PC-3 (cell line): ENCODE data around the gene NRARP. TPM values are rescaled to one million over a fixed set of nuclear protein-coding genes. Genes with fewer than 3 reads are reported as not detected.

Experiments used
- ATAC-seq: fragments of 200-7000 bp; cut with Tn5 transposase; 2 replicates; pipeline ENCODE4 v1.9.1; 2020; ENCODE audit warnings: mild to moderate bottlenecking, moderate library complexity
- BruUV-seq: library from RNA; stranded (reverse); fragments of 400-500 nt; replicated peaks from 2 replicates; lab custom pipeline; 2021; lab: Mats Ljungman, UMichigan
- CTCF ChIA-PET: fragments of 300-600 bp; sonication (Branson Sonifier 250); formaldehyde crosslinking; loops from one replicate; lab custom pipeline; 2022; ENCODE audit warnings: antibody characterized with exemption; lab: Charles Lee
- POLR2A ChIA-PET: fragments of 300-600 bp; sonication (Branson Sonifier 250); formaldehyde crosslinking; loops from one replicate; lab custom pipeline; 2022; ENCODE audit warnings: antibody characterized with exemption; ENCODE audit not compliant: unreplicated experiment; lab: Charles Lee
- DNase-seq: peaks from one replicate; pipeline ENCODE4 v3.0.0-alpha.2; 2015
- H2AFZ ChIP-seq: fragments of 300-600 bp; sonication (generic); 2 replicates; pipeline ENCODE4 v1.6.0; 2016; ENCODE audit warnings: antibody characterized with exemption, low read length
- H3F3A ChIP-seq: fragments of 300-600 bp; sonication (generic); one replicate; pipeline ENCODE4 v1.6.0; 2017; ENCODE audit warnings: antibody characterized with exemption, low read length, control low read depth, mild to moderate bottlenecking; ENCODE audit not compliant: unreplicated experiment
- H3K27ac ChIP-seq: fragments of 300-600 bp; sonication (generic); 2 replicates; pipeline ENCODE4 v1.5.1; 2016; ENCODE audit warnings: mild to moderate bottlenecking, low read length
- H3K27me3 ChIP-seq: fragments of 300-600 bp; sonication (generic); 2 replicates; pipeline ENCODE4 v1.6.1; 2016; ENCODE audit warnings: low read length, mixed read lengths
- H3K36me3 ChIP-seq: fragments of 300-600 bp; sonication (generic); 2 replicates; pipeline ENCODE4 v1.6.1; 2016; ENCODE audit warnings: low read depth, mixed run types, low read length, mixed read lengths
- H3K4me1 ChIP-seq: fragments of 300-600 bp; sonication (generic); 2 replicates; pipeline ENCODE4 v1.5.1; 2016; ENCODE audit warnings: low read length; ENCODE audit not compliant: insufficient read depth
- H3K4me2 ChIP-seq: fragments of 300-600 bp; sonication (generic); 2 replicates; pipeline ENCODE4 v1.6.0; 2016; ENCODE audit warnings: low read length
- H3K4me3 ChIP-seq: fragments of 300-600 bp; sonication (generic); 2 replicates; pipeline ENCODE4 v1.5.1; 2016; ENCODE audit warnings: mild to moderate bottlenecking, low read length, mixed read lengths
- H3K79me2 ChIP-seq: fragments of 300-600 bp; sonication (generic); 2 replicates; pipeline ENCODE4 v1.6.1; 2017; ENCODE audit warnings: low read length, mixed read lengths
- H3K9ac ChIP-seq: fragments of 300-600 bp; sonication (generic); 2 replicates; pipeline ENCODE4 v1.6.0; 2016; ENCODE audit warnings: mild to moderate bottlenecking, low read length
- H3K9me2 ChIP-seq: fragments of 300-600 bp; sonication (generic); replicated peaks from 2 replicates; pipeline ENCODE4 v1.6.1; 2016; ENCODE audit warnings: mixed run types, low read length, mixed read lengths
- H3K9me3 ChIP-seq: fragments of 300-600 bp; sonication (generic); 2 replicates; pipeline ENCODE4 v1.6.1; 2016; ENCODE audit warnings: low read length, mixed read lengths
- H4K20me1 ChIP-seq: fragments of 300-600 bp; sonication (generic); 2 replicates; pipeline ENCODE4 v1.6.1; 2016; ENCODE audit warnings: low read length, mixed read lengths
- CTCF ChIP-seq: fragments of 300-600 bp; sonication (generic); conservative IDR thresholded peaks from 2 replicates; pipeline ENCODE4 v1.5.1; 2017; ENCODE audit warnings: antibody characterized with exemption, low read depth, mild to moderate bottlenecking, low read length
- EZH2 ChIP-seq: fragments of 300-600 bp; sonication (generic); IDR thresholded peaks from one replicate; pipeline ENCODE4 v1.6.1; 2017; ENCODE audit warnings: antibody characterized with exemption, mild to moderate bottlenecking, low read length; ENCODE audit not compliant: unreplicated experiment
- EZH2phosphoT487 ChIP-seq: fragments of 300-600 bp; sonication (generic); IDR thresholded peaks from 2 replicates; pipeline ENCODE4 v1.6.1; 2018; ENCODE audit warnings: mild to moderate bottlenecking, antibody characterized with exemption, low read length, borderline replicate concordance
- intact Hi-C: fragments of 100-400 bp; cut with micrococcal nuclease; formaldehyde crosslinking; loops from 2 replicates; pipeline ENCODE4 v1.9.0; 2023
- total RNA-seq: library from RNA; depleted of rRNA; stranded (reverse); fragments of >200 nt; gene quantifications from 2 replicates; pipeline ENCODE4 v1.2.3, GENCODE V29; 2014

The NRARP gene
- total RNA-seq, 1 experiment from 2014 or later = 36.8 TPM

GRCh38 chr9:137268538-137269201 lies 33.4 kb downstream of the NRARP start:
- H4K20me1 ChIP-seq = no peaks in the 10 kb centered on the region
- H3K4me1 ChIP-seq = no peaks in the 10 kb centered on the region
- no peaks in the 10 kb centered on the region for H3K9me2 ChIP-seq
- H2AFZ ChIP-seq = no peak overlapping the region
- CTCF ChIA-PET = no interaction called here
- H3K4me3 ChIP-seq = no peak overlapping the region
- no peak overlapping the region for H3K9ac ChIP-seq
- no peaks in the 10 kb centered on the region for H3K9me3 ChIP-seq
- no TSS peak for BruUV-seq
- ATAC-seq (no peak), DNase-seq (no peak)
- H3K36me3 ChIP-seq = 0 out of 2 replicates have a peak, but pooled peaks cover 6% of the 10 kb centered on the region
- no peak overlapping the region for H3K27ac ChIP-seq
- TF ChIP-seq EZH2 (no peak), EZH2phosphoT487 (no peak), CTCF (no peak)
- no peaks in the 10 kb centered on the region for H3F3A ChIP-seq
- H3K27me3 ChIP-seq = no peaks in the 10 kb centered on the region
- no peak overlapping the region for H3K4me2 ChIP-seq
- POLR2A ChIA-PET = no interaction called here
- H3K79me2 ChIP-seq = no peaks in the 10 kb centered on the region
- intact Hi-C loops = no loop called here

- Histone ChIP-seq H3F3A (no peaks in the 10 kb centered on the region), H2AFZ (no peak overlapping the region), H3K9me3 (no peaks in the 10 kb centered on the region), H3K79me2 (no peaks in the 10 kb centered on the region), H3K27me3 (no peaks in the 10 kb centered on the region), H4K20me1 (no peaks in the 10 kb centered on the region), H3K9me2 (no peaks in the 10 kb centered on the region), H3K4me2 (no peak overlapping the region), H3K9ac (no peak overlapping the region), H3K36me3 (0 out of 2 replicates have a peak, but pooled peaks cover 6% of the 10 kb centered on the region), H3K4me3 (no peak overlapping the region), H3K27ac (no peak overlapping the region), H3K4me1 (no peaks in the 10 kb centered on the region)
- intact Hi-C loops = no loop called here
- ChIA-PET CTCF (no interaction called here), POLR2A (no interaction called here)
- TF ChIP-seq CTCF = no peak
- no peak for TF ChIP-seq EZH2phosphoT487
- no peak for TF ChIP-seq EZH2
- no peak for ATAC-seq
- no TSS peak for BruUV-seq
- no peak for DNase-seq
Observed at GRCh38 chr9:137267933-137268355, 34.1 kb downstream of the NRARP start.

GRCh38 chr9:137266585-137267453 lies 35.3 kb downstream of the NRARP start:
- Histone ChIP-seq H2AFZ (no peak overlapping the region), H3K27ac (no peak overlapping the region), H3K27me3 (no peaks in the 10 kb centered on the region), H3F3A (no peaks in the 10 kb centered on the region), H3K4me3 (no peak overlapping the region), H4K20me1 (no peaks in the 10 kb centered on the region), H3K4me1 (no peaks in the 10 kb centered on the region), H3K9me3 (no peaks in the 10 kb centered on the region), H3K9me2 (no peaks in the 10 kb centered on the region), H3K9ac (no peak overlapping the region), H3K79me2 (no peaks in the 10 kb centered on the region), H3K36me3 (0 out of 2 replicates have a peak, but pooled peaks cover 6% of the 10 kb centered on the region), H3K4me2 (no peak overlapping the region)
- TF ChIP-seq EZH2phosphoT487 = no peak
- no peak for TF ChIP-seq EZH2
- TF ChIP-seq CTCF = no peak
- ChIA-PET POLR2A (no interaction called here), CTCF (no interaction called here)
- no peak for DNase-seq
- intact Hi-C loops = no loop called here
- no peak for ATAC-seq
- no TSS peak for BruUV-seq
